NAMALWA (cell line): Measurements from ENCODE around the gene TRAFD1.
A peak's percentile ranks its signal among the peaks of the same experiment; 100 is the strongest.

Experiments
- DNase-seq: peaks from one replicate; pipeline ENCODE4 v3.0.0-alpha.2; 2015; ENCODE audit warnings: low spot score

The TRAFD1 gene

GRCh38 chr12:112199136-112199535 is 73.8 kb downstream of the TRAFD1 start:
- peak; percentile 16 for DNase-seq
